ENCODE results near the gene DAPL1.

Gene DAPL1

GRCh38 chr2:158795195-158795924, at the start of gene DAPL1:
DAPL1 (plus strand) TSS chr2:158795317; CDS start chr2:158795373, 56 bp downstream.
- ChIA-PET CTCF (interaction anchor here (0.6 to 1.0 kb wide), 3 partner anchors 41 to 989 kb away, joined by 3 to 5 read pairs (median 4); no protein-coding TSS in a partner anchor), POLR2A (ENCODE audit: low non-redundant PET) (no interaction called here)
- TF ChIP-seq CTCF (conservative IDR thresholded peaks at IDR 0.05; ENCODE audit: low read depth): no peak
- no peak within 1 kb of the TSS for H3K27ac ChIP-seq
- DNase-seq (ENCODE audit: low spot score): no peak

GRCh38 chr2:158745866-158746382, 49.2 kb upstream of the DAPL1 start:
- no peak for DNase-seq (ENCODE audit: low spot score)
- peak; percentile 27; the same call in 1 of the 2 replicates for TF ChIP-seq CTCF (conservative IDR thresholded peaks at IDR 0.05; ENCODE audit: low read depth)
- H3K27ac ChIP-seq: no peak overlapping the region
- POLR2A ChIA-PET (ENCODE audit: low non-redundant PET): no interaction called here
- CTCF ChIA-PET: interaction anchor here (0.5 to 4.2 kb wide), 21 partner anchors 9 to 1448 kb away, joined by 3 to 21 read pairs (median 3); no protein-coding TSS in a partner anchor

- CTCF ChIA-PET: interaction anchor here (0.5 to 4.2 kb wide), 12 partner anchors 11 to 1254 kb away, joined by 3 to 21 read pairs (median 3); no protein-coding TSS in a partner anchor
- no peak for TF ChIP-seq CTCF (conservative IDR thresholded peaks at IDR 0.05; ENCODE audit: low read depth)
- POLR2A ChIA-PET (ENCODE audit: low non-redundant PET): no interaction called here
- DNase-seq (ENCODE audit: low spot score): no peak
- no peak overlapping the region for H3K27ac ChIP-seq
These were observed 48.6 kb upstream of the DAPL1 start for GRCh38 chr2:158746488-158746887.

- CTCF ChIA-PET: interaction anchor here (0.7 to 4.2 kb wide), 4 partner anchors 15 to 723 kb away, joined by 3 to 21 read pairs (median 3); no protein-coding TSS in a partner anchor
- no peak overlapping the region for H3K27ac ChIP-seq
- POLR2A ChIA-PET (ENCODE audit: low non-redundant PET): no interaction called here
- no peak for TF ChIP-seq CTCF (conservative IDR thresholded peaks at IDR 0.05; ENCODE audit: low read depth)
- DNase-seq (ENCODE audit: low spot score): no peak
These were observed 47.8 kb upstream of the DAPL1 start for GRCh38 chr2:158747281-158747680.

- ChIA-PET CTCF (interaction anchor here (0.6 to 4.2 kb wide), 2 partner anchors 703 to 714 kb away, joined by 3 to 21 read pairs; no protein-coding TSS in a partner anchor), POLR2A (ENCODE audit: low non-redundant PET) (no interaction called here)
- H3K27ac ChIP-seq: no peak overlapping the region
- no peak for DNase-seq (ENCODE audit: low spot score)
- TF ChIP-seq CTCF (conservative IDR thresholded peaks at IDR 0.05; ENCODE audit: low read depth): no peak
These were observed 46.1 kb upstream of the DAPL1 start for GRCh38 chr2:158748926-158749590.

- H3K27ac ChIP-seq: no peak overlapping the region
- TF ChIP-seq CTCF (conservative IDR thresholded peaks at IDR 0.05; ENCODE audit: low read depth): no peak
- CTCF ChIA-PET: no interaction called here
- no peak for DNase-seq (ENCODE audit: low spot score)
- POLR2A ChIA-PET (ENCODE audit: low non-redundant PET): no interaction called here
These were observed 44.5 kb upstream of the DAPL1 start for GRCh38 chr2:158750458-158751125.
